Upper lobe of left lung (tissue), 6 donors: ENCODE data around the gene VAV2. TPM values are rescaled to one million over a fixed set of nuclear protein-coding genes. Genes with fewer than 3 reads are reported as not detected.

ENCODE experiments used
- ATAC-seq, 2 donors: fragments of 200-7000 bp; cut with Tn5 transposase; one replicate each; pipeline ENCODE4 v1.9.1; 2022; ENCODE audit warnings: mild to moderate bottlenecking in 2 of 2, moderate library complexity in 2 of 2; ENCODE audit not compliant: low FRiP score in 2 of 2
- DNase-seq, 2 donors: peaks; one replicate each; pipeline ENCODE4 v3.0.0-alpha.2; 2019 to 2020
- H3K27ac ChIP-seq, 4 donors: fragments of 200-600 bp; sonication (generic); one replicate each; pipeline ENCODE4 v1.5.1; 2016 to 2019
- H3K27me3 ChIP-seq, 4 donors: fragments of 200-600 bp; sonication (generic); one replicate each; pipeline ENCODE4 v1.5.1; 2017 to 2019
- H3K36me3 ChIP-seq, 4 donors: fragments of 200-600 bp; sonication (generic); one replicate each; pipeline ENCODE4 v1.5.1; 2016 to 2019
- H3K4me1 ChIP-seq, 4 donors: fragments of 200-600 bp; sonication (generic); one replicate each; pipeline ENCODE4 v1.5.1; 2018 to 2019
- H3K4me3 ChIP-seq, 4 donors: fragments of 200-600 bp; sonication (generic); one replicate each; pipeline ENCODE4 v1.5.1; 2017 to 2019; ENCODE audit warnings: mild to moderate bottlenecking in 2 of 4, moderate library complexity in 1 of 4
- H3K9me3 ChIP-seq, 4 donors: fragments of 200-600 bp; sonication (generic); one replicate each; pipeline ENCODE4 v1.5.1; 2018 to 2019
- EP300 ChIP-seq, 4 donors: sonication (generic); formaldehyde crosslinking; IDR thresholded peaks; one replicate each; pipeline ENCODE4 v1.5.1; 2017; ENCODE audit warnings: antibody characterized with exemption in 4 of 4, control low read depth in 2 of 4
- POLR2A ChIP-seq, 4 donors: fragments of 450-650 bp; IDR thresholded peaks; one replicate each; pipeline ENCODE4 v1.5.1; 2016 to 2017; ENCODE audit warnings: antibody characterized with exemption in 4 of 4, mild to moderate bottlenecking in 2 of 4
- POLR2AphosphoS5 ChIP-seq, 2 donors: sonication (generic); formaldehyde crosslinking; IDR thresholded peaks; one replicate each; pipeline ENCODE4 v1.5.1; 2017; ENCODE audit warnings: antibody characterized with exemption in 2 of 2
- WGBS, 2 donors: methylation state at CpG; one replicate each; pipeline ENCODE4 v1.1.5; 2017 to 2018; 5-methylcytosine and 5-hydroxymethylcytosine counted together
- total RNA-seq, 6 donors: library from RNA; depleted of rRNA in 4 of 6; stranded (reverse); fragments of >200 nt in 4 of 6; gene quantifications; one replicate each; pipeline versions ENCODE4 v1.1.0 to v1.2.1, GENCODE V29; 2016 to 2021
- TF ChIP-seq, protein P1 (sequence below), 6 experiments: fragments of 450-650 bp in 4 of 6; fragments of 200-600 bp in 2 of 6; sonication (generic) in 2 of 6; IDR thresholded peaks; one replicate each; pipeline ENCODE4 v1.5.1; 2016 to 2019; ENCODE audit warnings: antibody characterized with exemption in 6 of 6
- donor health status: DM: no; HTN: no; CAD: no; lungs with moderate emphysema.
- donor health status: DM: no; HTN: yes; CAD: no; lungs with severe emphysema.

The VAV2 gene
- total RNA-seq, 6 donors from 2014 or later, result 12.0 to 38.8 (median 22.0) TPM

DNA sequence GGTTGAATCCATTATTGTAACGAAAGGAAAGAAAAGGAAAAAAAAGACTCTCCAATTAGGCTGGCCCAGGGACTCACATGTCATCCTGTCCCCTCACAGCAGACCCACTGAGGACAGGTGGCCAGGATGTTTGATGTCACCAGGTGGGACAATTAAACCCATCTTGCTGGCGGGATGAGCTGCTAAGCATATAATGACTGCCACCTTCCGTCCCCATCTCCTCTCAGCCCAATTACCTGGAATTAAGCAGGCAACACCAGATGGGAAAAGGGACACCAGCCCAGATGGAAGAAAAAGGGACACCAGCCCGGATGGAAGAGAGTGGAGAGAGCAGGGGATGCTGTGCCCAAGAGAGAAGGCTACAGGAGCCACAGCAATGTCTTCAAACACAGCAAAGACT, 137.4 kb downstream of the VAV2 start:
- WGBS, 2 donors, result 89 to 91% methylated on average over 4 of the region's 4 CpGs
- Histone ChIP-seq H3K27ac (peak overlapping the region; percentile 71 to 90 (median 81)), H3K4me3 (no peak overlapping the region)

DNA sequence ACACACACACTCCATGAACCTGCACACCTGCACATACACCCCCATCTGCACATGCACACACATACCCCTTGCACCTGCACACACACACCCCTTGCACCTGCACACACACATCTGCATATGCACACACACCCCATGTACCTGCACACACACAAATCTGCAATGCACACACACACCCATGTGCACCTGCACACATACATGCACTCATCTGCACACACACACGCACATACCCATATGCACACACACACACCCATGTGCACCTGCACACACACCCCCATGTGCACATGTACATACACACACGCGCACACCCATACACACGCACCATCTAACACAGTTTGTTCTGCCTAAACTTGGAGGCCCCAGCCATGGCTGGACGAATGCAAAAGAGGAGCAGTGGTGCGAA, 138.1 kb downstream of the VAV2 start:
- WGBS, 2 donors, result 90 to 92% methylated on average over 6 of the region's 6 CpGs
- Histone ChIP-seq H3K27me3 (no peaks in the 10 kb centered on the region), H3K36me3 (no peaks in the 10 kb centered on the region), H3K4me1 (peaks cover 12 to 26% (median 17%) of the 10 kb centered on the region in 4 donors), H3K27ac (peak overlapping the region in 2 of 4 donors; percentile 71 to 83), H3K9me3 (no peaks in the 10 kb centered on the region), H3K4me3 (no peak overlapping the region)
- DNase-seq (no peak), ATAC-seq (no peak)
- TF ChIP-seq, protein P1, sequence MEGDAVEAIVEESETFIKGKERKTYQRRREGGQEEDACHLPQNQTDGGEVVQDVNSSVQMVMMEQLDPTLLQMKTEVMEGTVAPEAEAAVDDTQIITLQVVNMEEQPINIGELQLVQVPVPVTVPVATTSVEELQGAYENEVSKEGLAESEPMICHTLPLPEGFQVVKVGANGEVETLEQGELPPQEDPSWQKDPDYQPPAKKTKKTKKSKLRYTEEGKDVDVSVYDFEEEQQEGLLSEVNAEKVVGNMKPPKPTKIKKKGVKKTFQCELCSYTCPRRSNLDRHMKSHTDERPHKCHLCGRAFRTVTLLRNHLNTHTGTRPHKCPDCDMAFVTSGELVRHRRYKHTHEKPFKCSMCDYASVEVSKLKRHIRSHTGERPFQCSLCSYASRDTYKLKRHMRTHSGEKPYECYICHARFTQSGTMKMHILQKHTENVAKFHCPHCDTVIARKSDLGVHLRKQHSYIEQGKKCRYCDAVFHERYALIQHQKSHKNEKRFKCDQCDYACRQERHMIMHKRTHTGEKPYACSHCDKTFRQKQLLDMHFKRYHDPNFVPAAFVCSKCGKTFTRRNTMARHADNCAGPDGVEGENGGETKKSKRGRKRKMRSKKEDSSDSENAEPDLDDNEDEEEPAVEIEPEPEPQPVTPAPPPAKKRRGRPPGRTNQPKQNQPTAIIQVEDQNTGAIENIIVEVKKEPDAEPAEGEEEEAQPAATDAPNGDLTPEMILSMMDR (IDR thresholded peaks at IDR 0.05), result no peak
- TF ChIP-seq POLR2A (IDR thresholded peaks at IDR 0.05), result no peak
- no peak for TF ChIP-seq EP300 (IDR thresholded peaks at IDR 0.05)
- no peak for TF ChIP-seq POLR2AphosphoS5 (IDR thresholded peaks at IDR 0.05)

More for the DNA sequence above, 137.4 kb downstream of the VAV2 start:
- H3K36me3 ChIP-seq, result peaks cover 0 to 4% (median 0%) of the 10 kb centered on the region in 4 donors
- peaks cover 12 to 26% (median 17%) of the 10 kb centered on the region in 4 donors for H3K4me1 ChIP-seq
- TF ChIP-seq, protein P1 (IDR thresholded peaks at IDR 0.05), result no peak
- TF ChIP-seq POLR2AphosphoS5 (IDR thresholded peaks at IDR 0.05), result no peak
- TF ChIP-seq EP300 (IDR thresholded peaks at IDR 0.05), result no peak
- TF ChIP-seq POLR2A (IDR thresholded peaks at IDR 0.05), result no peak
- no peaks in the 10 kb centered on the region for H3K9me3 ChIP-seq
- ATAC-seq (no peak), DNase-seq (no peak)
- H3K27me3 ChIP-seq, result no peaks in the 10 kb centered on the region

DNA sequence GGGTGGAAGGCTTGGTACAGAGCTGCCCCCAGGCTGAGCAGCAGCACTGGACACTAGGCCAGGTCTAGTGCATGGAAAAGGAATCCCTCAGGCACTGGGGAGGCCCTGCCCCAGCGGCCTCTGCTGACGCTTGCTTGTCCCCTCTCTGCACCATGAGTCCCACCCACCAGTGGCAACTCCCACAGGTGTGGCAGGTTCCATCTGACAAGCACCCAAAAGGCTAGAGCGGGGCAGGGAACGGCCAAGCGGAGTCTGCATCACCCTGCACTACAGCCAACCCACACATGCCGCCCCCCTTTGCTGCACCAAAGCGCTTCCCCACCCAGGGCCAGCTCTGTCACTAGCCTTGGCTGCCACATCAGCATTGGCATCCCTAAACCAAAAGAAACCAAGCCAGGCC, 138.8 kb downstream of the VAV2 start:
- no peak for TF ChIP-seq EP300 (IDR thresholded peaks at IDR 0.05)
- DNase-seq (no peak), ATAC-seq (no peak)
- Histone ChIP-seq H3K9me3 (no peaks in the 10 kb centered on the region), H3K4me1 (peaks cover 12 to 26% (median 17%) of the 10 kb centered on the region in 4 donors), H3K27me3 (no peaks in the 10 kb centered on the region), H3K36me3 (no peaks in the 10 kb centered on the region), H3K4me3 (no peak overlapping the region), H3K27ac (peak overlapping the region in 1 of 4 donors; percentile 7)
- 90 to 100% methylated on average over 2 to 7 of the region's 7 CpGs for WGBS, 2 donors

- WGBS, 2 donors, result 83% methylated on average over 6 of the region's 6 CpGs
- peaks cover 12 to 26% (median 17%) of the 10 kb centered on the region in 4 donors for H3K4me1 ChIP-seq
- no peak for TF ChIP-seq EP300 (IDR thresholded peaks at IDR 0.05)
- TF ChIP-seq, protein P1 (IDR thresholded peaks at IDR 0.05), result no peak
- TF ChIP-seq POLR2AphosphoS5 (IDR thresholded peaks at IDR 0.05), result no peak
- TF ChIP-seq POLR2A (IDR thresholded peaks at IDR 0.05), result no peak
These were observed 139.7 kb downstream of the VAV2 start for GRCh38 chr9:133852431-133852830.

DNA sequence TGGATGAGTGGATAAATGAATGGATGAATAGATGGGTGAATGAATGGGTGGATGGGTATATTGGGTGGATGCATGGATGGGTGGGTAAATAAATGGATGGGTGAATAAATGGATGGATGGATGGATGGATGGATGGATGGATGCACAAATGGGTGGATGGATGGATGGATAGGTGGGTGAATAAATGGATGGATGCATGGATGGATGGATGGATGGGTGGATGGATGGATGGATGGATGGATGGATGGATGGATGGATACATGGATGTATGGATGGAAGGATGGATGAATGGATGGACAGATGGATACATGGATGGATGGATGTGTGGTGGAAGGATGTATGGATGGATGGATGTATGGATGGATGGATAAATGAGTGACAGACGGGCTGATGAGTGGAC, 140.4 kb downstream of the VAV2 start:
- no peaks in the 10 kb centered on the region for H3K9me3 ChIP-seq
- H3K27me3 ChIP-seq, result no peaks in the 10 kb centered on the region
- H3K4me3 ChIP-seq, result no peak overlapping the region
- ATAC-seq, result no peak
- no peak overlapping the region for H3K27ac ChIP-seq
- no peak for DNase-seq
- peaks cover 9 to 21% (median 13%) of the 10 kb centered on the region in 4 donors for H3K4me1 ChIP-seq
- no peaks in the 10 kb centered on the region for H3K36me3 ChIP-seq
- TF ChIP-seq POLR2AphosphoS5 (IDR thresholded peaks at IDR 0.05) (no peak), POLR2A (IDR thresholded peaks at IDR 0.05) (no peak), EP300 (IDR thresholded peaks at IDR 0.05) (no peak)
- TF ChIP-seq, protein P1 (IDR thresholded peaks at IDR 0.05), result no peak
- 90 to 92% methylated on average over 1 of the region's 1 CpG for WGBS, 2 donors

More at GRCh38 chr9:133852431-133852830, 139.7 kb downstream of the VAV2 start:
- Histone ChIP-seq H3K27ac (peak overlapping the region in 1 of 4 donors; percentile 24), H3K36me3 (no peaks in the 10 kb centered on the region), H3K27me3 (no peaks in the 10 kb centered on the region), H3K4me3 (no peak overlapping the region), H3K9me3 (no peaks in the 10 kb centered on the region)
- ATAC-seq, result no peak
- DNase-seq, result no peak
